ENCODE data around the gene SIN3B. TPM values are rescaled to one million over a fixed set of nuclear protein-coding genes. Genes with fewer than 3 reads are reported as not detected.

Gene SIN3B
- total RNA-seq, 2 experiments from 2014 or later, result 18.8 to 20.6 TPM

Other genes with a start within 250 kb of the SIN3B start
- gene MED26, start 201.2 kb upstream of the SIN3B start, total RNA-seq, result 10 to 100 TPM; 11.3 to 11.9 TPM
- 10 to 100 TPM; 51.0 to 59.2 TPM for gene SMIM7, start 169.3 kb upstream of the SIN3B start, total RNA-seq
- gene TMEM38A, start 168.3 kb upstream of the SIN3B start, total RNA-seq, result under 1 TPM; 0.49 to 0.83 TPM
- not detected for gene NWD1, start 109.6 kb upstream of the SIN3B start, total RNA-seq
- gene F2RL3, start 59.6 kb downstream of the SIN3B start, total RNA-seq, result not detected
- gene CPAMD8, start 197.4 kb downstream of the SIN3B start, total RNA-seq, result under 1 TPM; 0.41 to 0.44 TPM
- gene HAUS8, start 246.1 kb downstream of the SIN3B start, total RNA-seq, result 10 to 100 TPM; 47.3 to 48.8 TPM
- gene MYO9B, start 246.4 kb downstream of the SIN3B start, total RNA-seq, result 10 to 100 TPM; 73.1 to 78.6 TPM

All from activated naive CD4-positive, alpha-beta T cell treated with anti-CD3 and anti-CD28 coated beads for 36 hours (primary cell).